NCI-H69 (cell line): ENCODE results near the gene EIF1.

Experiments used
- DNase-seq: peaks from one replicate; lab custom pipeline; 2025; lab: John Stamatoyannopoulos, UW

The EIF1 gene

DNA sequence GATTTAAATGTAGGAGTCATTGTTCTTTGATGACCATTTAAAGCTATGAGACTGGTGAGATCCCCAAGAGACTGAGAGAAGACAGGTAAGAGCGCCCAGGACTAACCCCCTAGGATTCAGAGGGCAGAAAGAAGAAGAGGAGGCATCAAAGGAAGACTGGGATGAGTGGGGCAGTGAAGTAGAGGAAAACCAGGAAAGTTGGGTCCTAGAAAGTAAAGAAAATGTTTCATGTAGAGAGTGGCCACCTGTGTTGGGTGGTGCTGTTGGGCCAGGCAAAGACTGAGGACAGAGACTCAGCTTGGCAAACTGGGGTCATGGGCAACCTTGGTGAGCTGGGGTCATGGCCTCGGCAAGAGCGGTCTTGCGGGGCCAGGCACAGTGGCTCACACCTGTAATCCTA lies 47.1 kb downstream of the EIF1 start:
- DNase-seq, result no peak

DNA sequence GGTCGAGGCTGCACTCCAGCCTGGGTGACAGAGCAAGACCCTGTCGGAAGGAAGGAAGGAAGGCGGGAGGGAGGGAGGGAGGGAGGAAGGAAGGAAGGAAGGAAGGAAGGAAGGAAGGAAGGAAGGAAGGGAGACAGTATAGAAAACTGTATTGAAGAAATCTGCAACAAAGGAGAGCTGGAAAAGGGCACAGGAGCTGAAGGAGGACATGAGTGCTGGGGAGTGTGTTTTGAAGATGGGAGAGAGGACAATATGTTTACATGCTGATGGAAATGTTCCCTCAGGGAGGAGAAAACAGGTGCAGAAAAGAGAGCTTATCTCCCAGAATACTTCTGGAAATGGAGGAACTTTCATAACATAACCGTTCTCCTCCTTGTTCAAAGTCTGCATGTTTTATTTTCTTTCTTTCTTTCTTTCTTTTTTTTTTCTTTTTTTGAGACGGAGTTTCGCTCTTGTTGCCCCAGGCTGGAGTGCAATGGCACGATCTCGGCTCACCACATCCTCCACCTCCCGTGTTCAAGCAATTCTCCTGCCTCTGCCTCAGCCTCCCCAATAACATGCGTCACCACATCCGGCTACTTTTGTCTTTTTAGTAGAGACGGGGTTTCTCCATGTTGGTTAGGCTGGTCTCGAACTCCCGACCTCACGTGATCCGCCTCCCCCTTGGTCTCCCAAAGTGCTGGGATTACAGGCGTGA lies 48.4 kb downstream of the EIF1 start:
- DNase-seq, result no peak

DNA sequence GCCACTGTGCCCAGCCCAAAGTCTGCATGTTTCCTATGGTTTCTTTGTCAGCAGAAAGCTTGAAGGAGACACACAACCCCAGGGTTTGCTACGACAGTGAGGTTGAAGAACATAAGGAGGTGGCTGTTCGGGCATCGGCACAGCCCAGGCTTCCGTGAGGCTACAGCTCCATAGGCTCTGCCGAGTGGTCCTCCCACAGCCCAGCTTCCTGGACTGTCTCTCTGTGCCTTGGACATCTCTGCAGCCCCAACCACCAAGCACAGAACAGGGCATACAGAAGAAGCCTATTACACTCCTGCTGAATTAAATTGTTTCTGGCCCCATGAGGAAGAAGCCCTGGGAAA lies 49.0 kb downstream of the EIF1 start:
- DNase-seq, result no peak

GRCh38 chr17:41738077-41738800 lies 49.6 kb downstream of the EIF1 start:
- DNase-seq, result peak; percentile 90

DNA sequence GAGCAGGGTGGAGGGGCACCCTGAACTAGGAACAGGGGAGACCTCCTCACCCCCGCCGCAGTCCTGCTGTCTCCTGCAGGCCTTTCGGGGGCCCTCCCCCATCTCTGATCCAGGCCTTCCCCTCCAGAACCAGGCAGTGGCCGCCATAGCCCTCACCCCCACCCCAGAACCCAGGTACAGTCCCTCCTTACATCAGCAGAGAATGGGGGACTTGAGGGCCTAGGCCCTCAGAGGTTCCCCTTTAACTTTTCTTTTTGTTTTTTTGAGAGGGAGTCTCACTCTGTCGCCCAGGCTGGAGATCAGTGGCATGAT lies 50.1 kb downstream of the EIF1 start:
- no peak for DNase-seq

- DNase-seq, result peak; percentile 76
Observed at GRCh38 chr17:41739661-41740352, 51.1 kb downstream of the EIF1 start.

DNA sequence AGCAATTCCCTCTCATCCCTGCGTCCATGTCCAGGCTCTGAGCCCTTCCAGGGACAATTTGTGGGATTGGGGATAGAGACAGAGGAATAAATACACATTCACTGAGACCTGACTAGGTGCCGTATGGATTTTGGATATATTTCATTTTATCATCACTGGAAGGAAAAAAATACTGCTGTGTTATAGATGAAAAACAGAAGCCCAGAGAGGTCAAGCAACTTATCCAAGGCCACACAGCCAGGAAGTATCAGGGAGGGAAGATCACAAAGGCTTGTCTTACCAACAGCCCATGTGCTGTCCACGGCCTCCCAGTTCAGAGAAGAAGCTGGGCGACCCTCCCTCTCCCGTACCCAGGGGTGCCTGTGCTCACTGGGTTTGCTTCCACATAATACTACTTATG lies 51.8 kb downstream of the EIF1 start:
- no peak for DNase-seq

DNA sequence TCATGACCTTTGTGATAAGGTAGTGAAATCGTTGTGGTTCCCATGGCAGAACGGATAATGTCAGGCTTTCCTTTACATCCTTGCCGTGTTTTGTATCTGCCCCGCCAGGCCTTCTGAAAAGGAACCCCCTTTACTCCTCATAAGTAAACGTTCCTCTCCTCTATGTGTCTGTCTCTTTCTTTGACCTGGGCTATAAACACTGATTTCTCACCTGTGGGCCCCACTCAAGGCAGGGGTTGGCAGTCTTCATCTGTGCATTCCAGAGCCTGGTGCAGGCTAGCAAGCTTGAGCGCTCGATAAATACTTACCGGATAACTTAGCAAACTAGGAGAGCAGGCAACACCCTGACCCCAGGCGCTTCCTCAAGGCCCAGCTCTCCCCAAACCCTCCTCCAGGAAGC lies 53.0 kb downstream of the EIF1 start:
- no peak for DNase-seq
